SHP77 treated with DMSO at 0.1 percent for 48 hours (cell line): Measurements from ENCODE around the gene PHLDA2.
"Not testable (repeated sequence)": the region's sequence is repeated elsewhere in the genome, so short reads cannot be mapped to it uniquely, and the experiment has no call there.

Experiments
- DNase-seq: peaks from one replicate; lab custom pipeline; 2025; lab: John Stamatoyannopoulos, UW

The PHLDA2 gene

DNA sequence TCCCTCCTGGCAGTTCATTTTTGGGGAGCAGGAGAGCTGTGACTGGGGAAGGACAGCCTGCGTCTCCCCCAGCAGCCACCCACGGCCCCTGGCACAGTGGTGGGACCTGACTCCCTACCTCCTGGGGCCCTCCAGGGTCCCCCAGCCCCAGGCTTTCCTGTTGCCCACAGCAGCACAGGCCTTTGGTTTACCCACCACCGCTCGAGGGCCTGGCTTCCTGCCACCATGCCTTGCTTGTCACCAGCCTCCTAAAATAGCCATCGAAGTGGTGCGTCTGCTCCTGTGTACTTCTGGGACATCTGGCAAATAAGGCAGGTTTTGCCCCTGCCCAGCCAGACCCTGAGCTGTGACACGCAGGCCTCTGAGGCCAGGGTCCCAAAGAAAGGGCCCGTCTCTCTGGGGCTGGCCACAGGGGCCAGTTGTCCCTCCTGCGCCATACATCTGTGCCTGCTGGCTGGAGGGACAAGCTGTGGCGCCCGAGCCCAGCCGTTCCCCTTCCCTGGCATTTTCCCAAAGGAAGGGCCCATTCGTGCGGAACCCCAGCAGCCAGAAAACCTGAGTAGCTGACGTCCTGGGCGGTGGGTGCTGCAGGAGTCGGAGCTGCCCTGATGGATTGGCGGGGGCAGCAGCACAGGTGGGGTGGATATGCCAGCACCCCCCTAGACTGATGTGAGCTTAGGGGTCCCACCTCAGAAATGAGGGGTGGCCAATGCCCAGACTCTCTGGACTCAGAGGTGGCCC, 14.6 kb downstream of the PHLDA2 start:
- DNase-seq = no peak

DNA sequence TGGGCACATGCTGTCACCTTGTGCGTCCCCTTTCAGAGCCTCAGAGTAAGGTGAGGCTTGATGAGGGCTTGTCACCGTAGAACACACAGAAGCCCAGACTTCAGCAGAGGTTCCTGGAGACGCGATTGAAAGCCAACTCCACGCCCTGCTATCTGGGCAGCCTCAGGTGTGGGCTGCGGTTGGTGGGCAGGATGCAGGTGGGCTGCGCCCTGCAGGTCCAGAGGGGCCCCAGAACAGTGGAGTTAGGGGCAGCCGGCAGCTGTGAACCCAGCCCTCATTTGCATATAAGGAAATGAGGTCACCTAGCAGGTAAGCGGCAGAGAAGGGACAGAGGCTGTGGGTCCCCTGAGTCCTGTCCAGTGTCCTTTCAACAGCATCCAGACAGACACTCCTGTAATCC, 15.4 kb downstream of the PHLDA2 start:
- DNase-seq = no peak

DNA sequence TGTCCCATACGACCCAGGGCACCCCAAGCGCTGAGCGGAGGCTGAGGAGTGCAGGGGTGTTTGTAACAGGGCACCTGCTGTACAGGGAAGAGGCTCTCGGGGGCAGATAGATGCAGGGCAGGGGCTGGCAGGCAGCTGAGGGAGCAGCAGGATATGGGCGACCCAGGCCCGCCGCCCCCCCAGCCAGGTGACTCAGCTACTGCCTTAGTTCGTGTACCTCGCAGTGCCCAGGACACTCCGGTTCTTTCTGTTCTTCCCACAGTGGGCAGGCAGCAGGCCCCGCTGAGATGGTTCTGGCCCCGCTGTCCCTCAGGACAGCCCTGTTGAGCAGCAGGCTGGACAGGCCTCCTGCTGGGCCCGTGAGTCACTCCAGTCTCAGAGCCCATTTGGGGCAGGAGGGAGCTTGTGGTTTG, 16.2 kb downstream of the PHLDA2 start:
- DNase-seq = no peak

DNA sequence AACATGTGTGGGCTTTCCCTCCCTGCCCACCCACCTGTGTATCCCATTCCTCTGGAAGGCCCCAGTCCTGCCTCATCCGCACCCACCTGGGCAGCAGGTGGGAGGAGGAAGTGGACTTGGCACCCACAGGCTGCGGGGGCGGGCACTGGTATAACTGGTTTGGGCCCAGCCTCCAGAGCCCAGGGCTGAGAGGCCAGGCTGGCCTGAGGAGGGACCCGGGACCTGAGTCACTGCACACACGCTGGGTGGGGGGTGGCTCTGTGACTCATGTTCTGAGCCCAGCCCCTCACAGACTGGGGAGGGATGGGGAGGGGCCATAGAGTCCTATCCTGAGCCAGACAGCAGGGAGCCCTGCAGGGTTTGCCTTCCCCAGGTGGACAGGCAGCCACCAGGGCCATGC, 16.7 kb downstream of the PHLDA2 start:
- DNase-seq = no peak

DNA sequence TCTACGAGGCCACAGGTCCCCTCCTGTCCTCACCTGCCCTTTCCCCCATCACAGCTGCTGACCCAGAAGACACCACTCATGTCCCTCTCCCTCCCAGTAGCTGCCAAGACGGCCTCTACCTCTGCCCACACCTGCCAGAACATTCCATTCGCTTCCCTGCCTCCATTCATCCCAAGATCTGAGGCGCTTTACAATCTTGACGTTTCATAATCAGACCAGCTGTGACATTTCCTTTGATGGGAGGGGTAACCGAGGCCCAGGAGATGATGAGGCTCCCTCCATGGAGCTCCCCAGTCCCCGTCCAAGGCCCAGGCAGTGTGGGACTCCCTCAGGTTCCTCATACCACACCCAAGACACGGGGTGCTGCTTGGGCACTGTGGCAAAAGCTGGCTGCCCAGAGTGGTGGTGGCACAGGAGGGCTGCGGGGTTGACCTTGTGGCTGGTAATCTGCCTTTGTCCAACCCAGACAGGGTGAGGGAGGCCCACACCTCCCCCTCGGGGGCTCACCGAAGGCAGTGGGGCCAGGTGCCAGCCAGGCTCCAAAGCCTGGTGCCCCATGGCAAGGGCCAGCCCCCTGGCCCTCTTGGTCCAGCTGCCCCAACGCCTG, 17.3 kb downstream of the PHLDA2 start:
- no peak for DNase-seq

DNA sequence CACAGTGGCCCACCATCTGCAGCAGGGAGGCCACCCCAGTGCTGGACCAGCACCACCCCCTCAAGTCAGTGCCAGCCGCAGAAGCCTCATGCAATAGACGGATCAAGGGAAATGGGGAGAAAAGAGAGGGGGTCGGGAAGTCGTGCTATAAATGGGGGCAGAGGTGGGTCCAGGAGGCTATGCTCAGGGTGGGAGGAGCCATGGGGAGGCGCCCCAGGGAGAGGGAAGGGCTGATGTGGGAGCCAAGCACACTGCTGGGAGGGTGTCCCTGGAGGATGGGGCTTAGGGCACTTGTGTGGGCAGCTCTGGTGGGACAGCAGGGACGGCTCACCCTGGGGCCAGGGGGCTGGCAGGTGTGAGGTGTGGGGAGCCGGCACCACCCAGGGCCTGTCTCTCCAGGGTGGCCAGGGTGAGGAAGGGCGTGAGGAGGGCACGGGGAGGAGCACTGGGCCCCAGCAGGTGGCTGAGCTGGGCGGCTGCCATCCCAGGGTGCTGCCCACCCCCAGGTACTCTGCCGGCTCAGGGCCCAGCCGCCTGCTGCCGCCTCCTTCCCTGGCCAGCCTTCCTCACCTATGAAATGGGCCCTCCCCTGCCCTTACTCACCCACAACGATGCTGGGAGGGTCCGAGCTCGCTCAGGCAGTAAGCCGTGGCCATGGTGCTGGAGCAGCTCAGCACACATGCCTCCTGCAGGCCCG, 18.0 kb downstream of the PHLDA2 start:
- DNase-seq = no peak

DNA sequence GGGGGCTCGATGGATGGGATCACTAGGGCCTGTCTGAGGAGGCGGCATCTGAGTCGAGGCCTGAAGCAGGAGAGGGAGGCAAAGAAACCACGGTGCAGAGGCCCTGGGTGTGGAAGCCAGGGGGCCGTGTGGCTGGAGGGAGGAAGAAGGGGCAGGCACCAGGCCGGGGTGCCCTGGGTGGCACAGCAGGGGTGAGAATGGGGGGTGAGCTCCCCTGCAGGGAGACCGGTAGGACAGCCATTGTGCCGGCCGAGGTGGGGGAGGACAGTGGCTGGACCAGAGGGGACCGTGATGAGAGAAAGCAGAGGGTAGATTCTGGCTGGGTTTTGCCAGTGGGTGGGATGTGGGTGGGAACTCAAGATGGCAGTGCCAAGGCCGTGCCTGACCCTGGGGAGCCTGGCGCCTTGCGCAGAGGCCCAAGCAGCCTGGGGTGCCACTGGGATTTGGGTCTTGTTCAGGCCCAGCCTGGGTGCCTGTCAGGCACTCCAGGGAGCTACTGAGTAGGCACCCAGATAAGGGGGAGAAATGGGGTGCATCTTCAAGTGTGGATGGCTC, 18.7 kb downstream of the PHLDA2 start:
- no peak for DNase-seq

DNA sequence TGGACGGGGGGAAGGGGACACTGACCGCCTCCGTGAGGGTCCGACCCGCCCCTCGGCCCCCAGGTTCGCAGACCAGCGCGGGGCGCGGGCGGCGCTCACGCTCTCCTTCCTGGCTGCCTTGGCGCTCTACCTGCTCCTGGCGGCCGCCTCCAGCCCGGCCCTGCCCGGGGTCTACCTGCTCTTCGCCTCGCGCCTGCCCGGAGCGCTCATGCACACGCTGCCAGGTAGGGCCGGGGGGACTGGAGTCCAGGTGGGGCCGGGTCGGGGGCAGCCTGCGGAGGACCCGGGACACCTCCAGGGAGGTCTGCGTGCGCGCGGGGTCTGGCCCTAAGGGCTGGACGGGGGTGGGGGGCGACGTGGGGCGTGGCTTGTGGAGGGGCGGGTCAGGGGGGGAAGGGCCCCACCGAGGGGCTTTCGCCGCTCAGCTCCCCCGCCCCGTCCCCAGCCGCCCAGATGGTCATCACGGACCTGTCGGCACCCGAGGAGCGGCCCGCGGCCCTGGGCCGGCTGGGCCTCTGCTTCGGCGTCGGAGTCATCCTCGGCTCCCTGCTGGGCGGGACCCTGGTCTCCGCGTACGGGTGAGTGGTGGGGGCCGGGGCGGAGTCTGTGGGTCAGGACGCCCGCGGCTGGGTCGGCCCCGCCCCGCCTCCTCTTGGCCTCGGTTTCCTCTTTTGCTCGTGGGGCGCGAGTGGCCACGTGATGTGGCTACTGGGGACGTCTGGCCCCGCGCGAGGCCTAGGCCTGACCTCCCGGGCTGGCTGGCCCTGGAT, 19.9 kb downstream of the PHLDA2 start:
- no peak for DNase-seq

DNA sequence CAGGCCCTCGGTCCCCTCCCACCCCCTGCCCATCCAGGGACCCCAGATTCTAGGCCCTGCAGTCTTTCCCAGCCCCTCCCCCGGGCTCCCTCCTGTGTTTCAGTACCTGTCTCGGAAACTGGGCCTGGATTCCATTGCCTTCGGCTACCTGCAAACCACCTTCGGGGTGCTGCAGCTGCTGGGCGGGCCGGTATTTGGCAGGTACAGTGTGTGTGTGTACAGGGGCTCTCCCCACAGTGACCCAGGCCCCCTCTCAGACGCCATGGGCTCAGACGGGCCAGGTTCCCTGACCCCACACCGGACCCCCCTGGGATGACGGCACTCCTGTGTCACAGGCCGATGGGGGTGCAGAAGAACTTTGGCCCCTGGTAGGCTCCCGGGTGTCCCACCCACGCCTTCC, 21.1 kb downstream of the PHLDA2 start:
- DNase-seq = no peak

DNA sequence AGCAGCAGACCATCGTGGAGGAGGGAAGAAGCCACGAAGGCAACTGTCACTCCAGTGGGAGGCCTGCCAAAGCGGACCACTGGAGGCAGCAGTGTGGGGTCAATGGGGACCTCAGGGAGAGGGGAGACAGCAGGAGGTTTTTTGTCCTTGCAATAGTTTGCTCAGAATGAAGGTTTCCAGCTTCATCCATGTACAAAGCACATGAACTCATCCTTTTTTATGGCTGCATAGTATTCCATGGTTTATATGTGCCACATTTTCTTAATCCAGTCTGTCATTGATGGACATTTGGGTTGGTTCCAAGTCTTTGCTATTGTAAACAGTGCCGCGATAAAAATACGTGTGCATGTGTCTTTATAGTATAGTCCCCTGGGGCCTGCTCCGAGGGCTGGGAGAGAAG, 23.9 kb downstream of the PHLDA2 start:
- DNase-seq = not testable (repeated sequence)

DNA sequence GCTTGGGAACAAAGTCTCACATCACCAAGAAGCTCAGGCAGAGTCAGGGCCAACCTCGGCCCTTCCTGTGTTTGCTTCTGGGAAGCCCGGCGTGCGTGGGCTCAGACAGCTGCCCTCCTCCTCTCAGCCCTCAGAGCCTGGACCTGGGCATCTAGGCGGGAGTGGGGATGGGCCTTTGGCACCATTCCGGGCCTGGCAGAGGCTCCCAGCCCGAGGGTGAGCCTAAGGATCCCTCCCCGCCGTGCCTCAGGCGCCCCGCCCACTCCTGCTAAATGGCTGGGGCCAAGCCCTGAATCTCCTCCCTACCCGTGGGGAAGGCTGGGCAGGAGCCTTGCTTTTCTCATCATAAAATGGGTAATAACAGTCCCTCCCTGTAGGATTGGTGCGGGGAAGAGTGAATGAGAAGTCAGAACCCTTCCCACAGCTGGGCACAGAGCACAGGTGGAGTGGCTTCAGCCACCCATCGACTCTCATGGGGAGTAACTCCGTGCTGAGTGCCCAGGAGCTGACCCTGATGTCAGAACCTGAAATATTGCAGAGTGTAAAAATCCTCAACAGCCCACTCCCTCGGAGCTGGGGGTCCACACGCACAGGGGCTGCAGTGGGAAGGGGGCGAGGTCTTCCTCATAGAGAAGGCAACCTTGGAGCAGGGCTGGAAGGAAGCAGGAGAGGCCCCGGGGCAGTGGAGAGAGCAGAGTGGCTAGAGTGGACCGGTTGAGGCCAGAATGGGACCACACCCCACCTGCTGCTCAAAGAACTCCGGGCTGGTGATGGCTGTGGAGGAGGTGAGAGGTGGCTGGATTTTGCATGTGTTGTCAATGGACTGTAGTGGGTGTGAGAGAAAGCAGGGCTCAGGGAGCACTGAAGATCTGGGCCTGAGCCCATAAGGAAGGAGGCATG, 24.8 kb downstream of the PHLDA2 start:
- no peak for DNase-seq

DNA sequence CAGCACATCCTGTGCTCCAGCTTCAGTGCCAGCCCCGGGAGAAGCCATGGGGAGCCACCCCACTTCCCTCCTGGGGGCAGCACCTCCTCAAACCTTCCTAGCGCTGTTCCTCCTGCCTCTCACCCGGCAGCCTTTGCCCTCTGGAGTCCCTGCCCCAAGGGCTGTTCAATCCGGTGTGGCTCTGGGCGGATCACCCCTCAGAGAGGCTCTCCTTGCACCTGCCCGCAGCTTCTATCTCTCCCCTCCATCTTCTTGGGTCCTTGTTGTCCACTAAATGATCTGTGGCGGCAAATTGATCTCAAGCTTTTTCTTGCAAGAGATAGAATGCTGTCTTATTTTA, 25.6 kb downstream of the PHLDA2 start:
- no peak for DNase-seq

DNA sequence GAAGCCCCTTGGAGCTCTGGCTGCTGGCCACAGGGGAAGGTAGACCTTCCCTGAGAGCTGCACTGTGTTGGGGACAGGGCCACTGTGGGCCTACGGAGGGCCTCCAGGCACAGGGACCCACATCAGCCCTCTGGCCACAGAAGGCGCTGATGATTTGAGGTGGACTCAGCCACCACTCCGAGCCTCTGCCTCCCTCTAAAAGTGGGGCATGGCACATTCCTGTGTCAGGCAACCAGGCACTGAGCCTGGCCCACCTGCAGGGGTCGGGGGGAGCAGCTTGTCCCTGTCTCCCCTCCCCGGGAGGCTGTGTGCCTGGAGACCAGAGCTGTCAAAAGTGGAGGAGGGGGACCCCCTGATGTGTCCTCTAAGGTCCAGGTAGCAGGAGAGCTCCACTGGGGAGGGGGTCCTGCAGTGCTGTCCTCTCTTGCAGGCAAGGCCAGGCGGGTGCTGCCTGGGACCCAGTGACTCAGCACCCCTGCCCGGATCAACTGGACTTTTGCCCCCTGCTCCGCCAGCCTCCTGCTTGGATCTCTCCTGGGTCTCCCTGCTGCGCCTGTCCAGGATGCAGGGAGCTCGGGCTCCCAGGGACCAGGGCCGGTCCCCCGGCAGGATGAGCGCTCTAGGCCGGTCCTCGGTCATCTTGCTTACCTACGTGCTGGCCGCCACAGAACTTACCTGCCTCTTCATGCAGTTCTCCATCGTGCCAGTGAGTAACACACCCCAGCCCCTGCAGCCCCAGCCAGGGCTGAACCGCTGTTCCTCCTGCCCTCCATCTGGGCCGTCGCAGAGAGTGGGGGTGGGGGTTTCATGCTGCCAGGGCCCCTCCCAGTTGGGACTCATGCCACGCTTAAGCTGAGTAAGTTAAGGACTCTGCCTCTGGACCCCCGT, 26.2 kb downstream of the PHLDA2 start:
- DNase-seq = no peak

DNA sequence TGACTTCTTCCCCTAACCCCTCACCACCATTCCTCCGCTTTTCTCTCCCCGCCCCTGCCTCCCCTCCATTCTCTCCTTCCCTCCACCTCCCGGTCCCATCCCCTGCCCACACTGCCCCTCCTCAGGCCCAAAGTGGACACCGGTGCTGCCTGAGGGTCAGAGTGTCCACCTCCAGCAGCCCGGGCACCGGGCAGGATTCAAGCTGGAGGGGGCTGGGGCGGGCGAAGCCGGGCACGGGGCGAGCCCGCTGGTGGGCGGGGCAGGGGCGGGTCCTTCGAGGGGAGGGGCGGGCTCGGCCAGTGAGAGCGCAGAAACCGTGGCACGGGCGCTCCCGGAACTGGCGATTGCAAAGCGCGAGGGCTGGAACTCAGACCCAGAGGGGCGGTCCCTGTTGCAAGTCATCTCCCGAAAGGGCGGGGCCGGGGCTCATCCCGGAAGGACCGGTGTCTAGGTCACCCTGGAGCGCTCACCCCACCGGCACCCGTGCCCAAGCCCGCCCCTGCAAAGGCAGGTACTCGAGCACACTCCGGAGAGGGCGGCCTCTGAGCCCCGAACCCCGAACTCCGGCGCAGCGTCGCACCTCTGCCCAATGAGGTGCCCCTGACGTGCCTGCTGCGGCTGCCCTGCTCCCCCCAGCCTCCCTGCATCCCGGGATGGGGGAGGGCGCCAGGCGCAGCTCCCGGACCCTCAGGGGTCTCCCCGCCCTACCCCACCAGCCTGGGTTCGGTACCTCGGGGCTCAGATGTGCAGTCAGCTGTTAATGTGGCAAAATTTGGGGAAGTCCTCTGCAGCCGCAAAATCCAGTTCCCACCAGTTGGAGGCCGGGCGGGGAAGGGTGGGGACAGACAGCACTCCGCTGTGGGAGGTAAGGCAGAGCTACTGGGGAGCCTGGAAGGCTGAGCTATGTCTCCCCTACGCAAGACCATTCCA, 27.1 kb downstream of the PHLDA2 start:
- DNase-seq = peak; percentile 46

DNA sequence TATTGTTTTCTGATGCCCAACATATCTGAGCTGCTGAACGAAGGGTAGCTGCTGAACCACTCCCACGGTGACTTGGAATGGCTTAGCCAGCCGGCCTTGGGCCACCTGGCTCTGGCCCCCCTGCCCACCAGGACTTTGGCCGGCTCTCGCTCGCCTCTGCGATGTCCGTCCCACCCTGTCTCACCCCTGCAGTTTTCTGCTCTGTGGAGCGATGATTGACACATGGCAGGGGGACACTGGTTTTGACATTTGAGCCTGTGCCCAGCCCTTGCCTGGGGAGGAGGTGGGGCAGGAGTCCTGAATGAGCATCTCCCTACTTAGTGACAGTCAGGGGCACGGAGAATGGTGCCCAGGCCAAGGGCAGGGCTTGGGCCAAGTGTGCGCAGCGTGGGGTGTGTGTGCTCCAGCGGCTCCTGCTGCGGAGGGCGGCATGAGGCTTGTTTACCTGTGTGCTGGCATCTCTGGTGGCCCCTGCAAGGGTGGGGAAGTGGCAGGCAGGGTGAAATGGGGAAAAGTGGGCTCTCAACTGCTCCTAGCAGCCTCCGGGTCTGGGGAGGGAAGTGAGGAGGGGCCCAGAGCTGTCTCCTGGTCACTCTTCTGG, 27.9 kb downstream of the PHLDA2 start:
- DNase-seq = no peak

DNA sequence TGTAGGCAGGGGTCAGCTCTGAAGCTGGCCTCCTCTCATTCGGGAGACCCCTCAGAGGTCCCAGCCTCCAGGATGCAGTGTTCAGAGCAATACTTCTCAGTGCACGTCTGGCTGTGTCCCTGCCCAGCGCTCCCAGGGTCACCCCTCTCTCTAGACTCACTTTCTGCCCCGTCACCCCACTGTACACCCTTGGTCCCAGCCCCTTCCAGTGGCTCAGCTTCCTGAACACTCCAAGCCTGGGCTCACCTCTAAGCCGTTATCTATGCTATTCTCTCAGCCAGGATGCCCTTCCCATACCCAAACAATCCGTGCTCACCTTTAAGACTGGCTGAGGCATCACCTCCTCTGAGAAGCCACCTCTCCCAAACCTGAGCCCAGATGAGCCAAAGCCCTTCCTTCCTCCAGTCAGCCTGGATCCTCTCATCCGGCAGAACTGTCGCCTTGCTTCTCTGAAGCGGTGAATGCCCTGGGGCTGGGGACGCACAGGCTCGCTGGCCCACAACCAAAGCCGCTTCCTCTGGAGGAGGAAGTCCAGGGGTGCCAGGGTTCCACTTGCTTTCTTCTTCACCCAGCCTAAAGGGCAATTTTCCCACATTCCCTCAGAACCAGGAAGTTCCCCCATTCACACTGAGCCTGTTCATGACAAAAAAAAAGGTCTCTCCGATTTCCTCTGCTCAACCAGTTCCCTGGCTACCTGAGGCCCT, 30.0 kb downstream of the PHLDA2 start:
- DNase-seq = no peak

DNA sequence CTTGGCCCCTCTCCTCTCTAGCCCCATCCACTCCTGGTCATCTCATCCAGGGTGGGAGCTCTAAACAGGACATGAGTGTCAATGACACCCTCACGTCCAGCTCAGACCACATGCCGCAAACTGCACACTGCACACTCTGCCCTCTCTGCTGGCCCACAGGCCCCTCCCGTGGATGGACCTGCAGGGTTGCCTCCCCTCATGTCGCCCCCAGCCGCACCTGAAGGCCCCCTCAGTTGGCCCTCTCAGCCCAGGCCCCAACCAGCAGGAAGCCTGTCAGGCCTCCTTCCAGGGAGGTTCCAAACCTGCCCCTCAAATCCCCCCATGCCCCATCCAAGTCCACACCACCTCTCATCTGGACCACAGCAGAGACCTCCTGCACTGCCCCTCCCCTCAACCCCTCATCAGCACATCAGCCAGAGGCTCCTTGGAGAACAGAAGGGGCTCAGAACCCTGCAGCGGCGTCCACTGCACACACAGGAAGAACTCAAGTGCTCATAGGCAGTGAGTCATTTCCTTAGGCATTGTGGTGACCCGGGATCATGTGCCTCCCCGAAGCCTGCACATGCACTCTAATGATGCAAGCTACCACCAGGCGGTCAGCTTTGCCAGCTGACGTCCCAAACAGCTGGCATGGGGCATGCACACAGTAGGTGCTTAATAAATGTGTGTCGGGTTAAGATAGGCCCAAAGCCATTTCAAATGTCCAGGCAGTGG, 30.7 kb downstream of the PHLDA2 start:
- no peak for DNase-seq

DNA sequence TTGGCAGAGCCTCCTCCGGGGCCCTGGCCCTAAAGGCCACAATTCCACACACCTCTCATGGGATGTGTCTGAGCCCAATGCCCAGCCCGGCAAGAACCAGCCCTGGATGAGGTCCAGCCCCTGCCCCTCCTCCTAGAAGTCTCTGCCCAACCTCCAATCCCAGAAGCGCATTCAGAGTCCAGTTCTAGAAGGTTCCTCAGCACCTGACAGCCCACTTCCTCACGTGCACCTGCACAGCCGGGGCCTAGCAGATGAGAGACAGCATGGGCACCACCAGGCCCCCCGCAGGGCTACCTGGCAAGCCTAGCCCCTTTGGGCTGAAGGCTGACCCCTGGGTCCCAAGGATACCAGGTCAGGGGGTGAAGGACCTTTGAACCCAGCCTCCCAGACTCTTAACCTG, 32.2 kb downstream of the PHLDA2 start:
- no peak for DNase-seq
